RCC 7860 (cell line): ENCODE measurements around the gene LRRC61.
"Not testable (repeated sequence)": the region's sequence is repeated elsewhere in the genome, so short reads cannot be mapped to it uniquely, and the experiment has no call there.

Experiments used
- DNase-seq: peaks from one replicate; pipeline ENCODE4 v3.0.0-alpha.2; 2015; ENCODE audit warnings: low spot score
- FAIRE-seq: peaks from 2 replicates; lab custom pipeline; 2012; peaks lifted over from hg19 to GRCh38; lab: Jason Lieb, UNC

LRRC61 gene

GRCh38 chr7:150381096-150381495 is 57.9 kb downstream of the LRRC61 start:
- no peak for FAIRE-seq
- no peak for DNase-seq

GRCh38 chr7:150381785-150382122 is 58.6 kb downstream of the LRRC61 start:
- no peak for DNase-seq
- FAIRE-seq, result no peak

GRCh38 chr7:150382123-150382843 is 59.1 kb downstream of the LRRC61 start:
- DNase-seq (no peak), FAIRE-seq (no peak)

GRCh38 chr7:150382844-150383225 is 59.7 kb downstream of the LRRC61 start:
- DNase-seq (no peak), FAIRE-seq (no peak)

- DNase-seq, result no peak
Observed at GRCh38 chr7:150383710-150384397, 60.7 kb downstream of the LRRC61 start.

GRCh38 chr7:150384406-150385301 is 61.5 kb downstream of the LRRC61 start:
- FAIRE-seq, result no peak
- no peak for DNase-seq

More at GRCh38 chr7:150383710-150384397, 60.7 kb downstream of the LRRC61 start:
- no peak for FAIRE-seq

GRCh38 chr7:150385302-150385723 is 62.2 kb downstream of the LRRC61 start:
- no peak for DNase-seq
- no peak for FAIRE-seq

- not testable (repeated sequence) for DNase-seq, FAIRE-seq
Observed at GRCh38 chr7:150385884-150386283, 62.7 kb downstream of the LRRC61 start.
